Measurements from ENCODE around the gene BICRA.
"Not testable (repeated sequence)": the region's sequence is repeated elsewhere in the genome, so short reads cannot be mapped to it uniquely, and the experiment has no call there.

Gene BICRA

DNA sequence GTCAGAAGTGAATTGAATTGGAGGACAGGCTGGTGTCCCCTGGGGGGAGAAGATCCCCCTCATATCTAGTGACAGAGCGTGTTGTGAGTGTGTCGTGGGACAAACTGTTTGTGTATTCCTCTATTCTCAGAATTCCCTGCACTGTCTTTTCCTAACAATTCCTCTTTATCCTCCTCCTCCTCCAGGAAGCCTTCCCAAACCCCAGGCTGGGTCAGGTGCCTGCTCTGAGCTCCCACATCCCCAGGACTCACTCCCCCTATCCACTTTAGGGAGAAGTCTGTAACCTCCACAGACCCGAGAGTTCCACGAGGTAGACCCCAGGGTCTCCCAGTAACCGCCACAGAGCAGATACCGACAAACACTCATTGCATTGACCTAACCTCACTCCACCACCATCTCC is 15.1 kb upstream of the BICRA start:
- DNase-seq (ENCODE audit: low spot score) = no peak
- H3K27me3 ChIP-seq (ENCODE audit: insufficient read depth, poor library complexity, severe bottlenecking) = no peaks in the 10 kb centered on the region
- H3K4me3 ChIP-seq (ENCODE audit: severe bottlenecking) = no peak overlapping the region
- ATAC-seq (ENCODE audit: low read depth) = no peak
- H3K9me3 ChIP-seq (ENCODE audit: severe bottlenecking) = no peaks in the 10 kb centered on the region
- no peaks in the 10 kb centered on the region for H3K36me3 ChIP-seq (ENCODE audit: low read depth)
- no peaks in the 10 kb centered on the region for H3K4me1 ChIP-seq (ENCODE audit: insufficient read depth, poor library complexity, severe bottlenecking)
- TF ChIP-seq, protein P1, sequence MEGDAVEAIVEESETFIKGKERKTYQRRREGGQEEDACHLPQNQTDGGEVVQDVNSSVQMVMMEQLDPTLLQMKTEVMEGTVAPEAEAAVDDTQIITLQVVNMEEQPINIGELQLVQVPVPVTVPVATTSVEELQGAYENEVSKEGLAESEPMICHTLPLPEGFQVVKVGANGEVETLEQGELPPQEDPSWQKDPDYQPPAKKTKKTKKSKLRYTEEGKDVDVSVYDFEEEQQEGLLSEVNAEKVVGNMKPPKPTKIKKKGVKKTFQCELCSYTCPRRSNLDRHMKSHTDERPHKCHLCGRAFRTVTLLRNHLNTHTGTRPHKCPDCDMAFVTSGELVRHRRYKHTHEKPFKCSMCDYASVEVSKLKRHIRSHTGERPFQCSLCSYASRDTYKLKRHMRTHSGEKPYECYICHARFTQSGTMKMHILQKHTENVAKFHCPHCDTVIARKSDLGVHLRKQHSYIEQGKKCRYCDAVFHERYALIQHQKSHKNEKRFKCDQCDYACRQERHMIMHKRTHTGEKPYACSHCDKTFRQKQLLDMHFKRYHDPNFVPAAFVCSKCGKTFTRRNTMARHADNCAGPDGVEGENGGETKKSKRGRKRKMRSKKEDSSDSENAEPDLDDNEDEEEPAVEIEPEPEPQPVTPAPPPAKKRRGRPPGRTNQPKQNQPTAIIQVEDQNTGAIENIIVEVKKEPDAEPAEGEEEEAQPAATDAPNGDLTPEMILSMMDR (IDR thresholded peaks at IDR 0.05; ENCODE audit: poor library complexity, severe bottlenecking) = no peak
- H3K27ac ChIP-seq (ENCODE audit: poor library complexity, severe bottlenecking) = no peak overlapping the region

DNA sequence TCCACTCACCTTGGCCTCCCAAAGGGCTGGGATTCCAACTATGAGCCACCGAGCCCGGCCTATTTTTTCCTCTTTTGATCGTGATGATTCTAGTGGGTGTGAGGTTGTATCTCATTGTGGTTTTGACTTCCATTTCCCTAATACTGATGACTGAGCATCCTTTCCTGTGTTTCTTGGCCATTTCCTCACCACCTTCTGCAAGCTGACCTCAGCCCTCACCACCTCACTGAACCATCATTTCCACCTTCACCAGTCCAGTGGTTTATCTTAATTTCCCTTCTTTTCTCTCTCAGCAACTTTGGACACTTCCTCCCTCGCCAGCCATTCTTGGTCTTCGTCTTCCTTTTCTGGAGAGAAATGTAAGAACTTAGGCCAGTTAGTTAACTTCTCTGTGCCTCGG is 13.0 kb upstream of the BICRA start:
- H3K36me3 ChIP-seq (ENCODE audit: low read depth) = no peaks in the 10 kb centered on the region
- no peaks in the 10 kb centered on the region for H3K9me3 ChIP-seq (ENCODE audit: severe bottlenecking)
- no peak overlapping the region for H3K27ac ChIP-seq (ENCODE audit: poor library complexity, severe bottlenecking)
- H3K27me3 ChIP-seq (ENCODE audit: insufficient read depth, poor library complexity, severe bottlenecking) = no peaks in the 10 kb centered on the region
- H3K4me3 ChIP-seq (ENCODE audit: severe bottlenecking) = no peak overlapping the region
- TF ChIP-seq, protein P1 (IDR thresholded peaks at IDR 0.05; ENCODE audit: poor library complexity, severe bottlenecking) = no peak
- peaks cover 4% of the 10 kb centered on the region for H3K4me1 ChIP-seq (ENCODE audit: insufficient read depth, poor library complexity, severe bottlenecking)
- DNase-seq (ENCODE audit: low spot score) (no peak), ATAC-seq (ENCODE audit: low read depth) (no peak)

DNA sequence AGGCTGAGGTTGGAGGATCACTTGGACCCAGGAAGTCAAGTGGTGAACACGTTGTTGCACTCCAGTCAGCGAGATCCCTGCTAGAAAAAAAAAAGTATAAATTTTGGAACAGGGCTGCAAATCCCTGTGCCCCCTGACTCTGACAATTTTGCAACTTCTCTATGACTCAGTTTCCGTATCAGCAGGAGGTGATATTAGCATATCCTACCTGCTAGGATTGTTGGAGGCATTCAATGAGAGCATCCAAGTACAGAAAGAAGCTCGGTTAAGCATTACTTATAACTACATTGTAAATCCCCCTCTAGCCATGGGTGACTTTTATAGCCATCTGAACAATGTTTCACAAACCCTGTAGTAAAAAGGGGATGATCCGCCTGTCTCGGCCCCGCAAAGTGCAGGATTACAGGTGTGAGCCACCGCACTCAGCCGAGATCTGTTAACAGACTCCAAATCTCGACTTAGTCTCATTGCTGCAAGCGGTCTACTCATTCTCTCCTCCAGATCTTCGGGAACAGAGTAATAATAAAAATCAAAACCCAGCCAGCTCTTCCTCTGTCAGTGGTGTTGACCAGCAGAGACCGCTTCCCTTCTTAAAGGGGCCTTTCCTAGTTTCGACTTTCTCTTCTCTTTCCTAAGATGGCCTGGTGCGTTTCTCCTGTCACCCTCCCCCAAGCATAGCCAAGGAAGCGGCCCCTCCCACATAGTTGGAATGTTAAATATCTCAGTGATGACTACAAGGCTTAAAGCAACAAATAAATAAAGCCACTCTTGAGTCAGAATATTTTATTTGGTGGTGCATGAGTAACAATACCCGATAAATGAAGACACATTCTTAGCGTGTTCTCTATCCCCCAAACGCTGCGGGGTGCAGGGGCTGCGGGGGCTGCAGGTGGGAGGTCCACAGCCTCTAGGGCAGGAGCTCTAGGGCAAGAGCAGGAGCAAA is 10.3 kb upstream of the BICRA start:
- Histone ChIP-seq H3K4me3 (ENCODE audit: severe bottlenecking) (peak overlapping the region; percentile 15), H3K9me3 (ENCODE audit: severe bottlenecking) (no peaks in the 10 kb centered on the region), H3K4me1 (ENCODE audit: insufficient read depth, poor library complexity, severe bottlenecking) (peaks cover 4% of the 10 kb centered on the region), H3K27me3 (ENCODE audit: insufficient read depth, poor library complexity, severe bottlenecking) (no peaks in the 10 kb centered on the region), H3K36me3 (ENCODE audit: low read depth) (no peaks in the 10 kb centered on the region), H3K27ac (ENCODE audit: poor library complexity, severe bottlenecking) (peak overlapping the region; percentile 94)
- TF ChIP-seq, protein P1 (IDR thresholded peaks at IDR 0.05; ENCODE audit: poor library complexity, severe bottlenecking) = no peak
- ATAC-seq (ENCODE audit: low read depth) = peak; percentile 65
- peak; percentile 84 for DNase-seq (ENCODE audit: low spot score)

DNA sequence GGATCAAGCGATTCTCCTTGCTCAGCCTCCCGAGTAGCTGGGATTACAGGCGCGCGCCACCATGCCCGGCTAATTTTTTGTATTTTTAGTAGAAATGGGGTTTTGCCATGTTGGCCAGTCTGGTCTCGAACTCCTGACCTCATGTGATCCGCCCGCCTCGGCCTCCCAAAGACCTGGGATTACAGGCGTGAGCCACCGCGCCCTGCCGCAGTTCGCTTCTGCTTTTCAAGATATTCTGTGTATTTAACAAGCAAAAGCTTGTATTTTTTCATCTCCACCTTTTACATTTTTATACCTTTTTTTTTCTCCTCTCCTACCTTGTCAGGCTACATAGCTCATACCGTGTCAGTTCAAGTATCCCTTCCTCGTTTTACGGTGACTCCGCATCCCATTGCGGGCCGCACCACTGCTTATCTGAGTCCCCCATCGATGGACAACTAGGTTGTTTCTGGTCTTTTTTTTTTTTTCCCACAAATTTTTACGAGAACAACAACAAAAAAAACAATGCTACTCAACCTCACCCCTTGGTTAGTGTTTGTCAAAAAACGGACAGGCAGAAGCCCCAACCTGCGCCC is 9.2 kb upstream of the BICRA start:
- ATAC-seq (ENCODE audit: low read depth); H3K27me3 ChIP-seq (ENCODE audit: insufficient read depth, poor library complexity, severe bottlenecking); DNase-seq (ENCODE audit: low spot score); H3K36me3 ChIP-seq (ENCODE audit: low read depth); H3K4me1 ChIP-seq (ENCODE audit: insufficient read depth, poor library complexity, severe bottlenecking); H3K9me3 ChIP-seq (ENCODE audit: severe bottlenecking): not testable (repeated sequence)
- H3K27ac ChIP-seq (ENCODE audit: poor library complexity, severe bottlenecking) = peak overlapping the region; percentile 94
- peak overlapping the region; percentile 43 for H3K4me3 ChIP-seq (ENCODE audit: severe bottlenecking)

DNA sequence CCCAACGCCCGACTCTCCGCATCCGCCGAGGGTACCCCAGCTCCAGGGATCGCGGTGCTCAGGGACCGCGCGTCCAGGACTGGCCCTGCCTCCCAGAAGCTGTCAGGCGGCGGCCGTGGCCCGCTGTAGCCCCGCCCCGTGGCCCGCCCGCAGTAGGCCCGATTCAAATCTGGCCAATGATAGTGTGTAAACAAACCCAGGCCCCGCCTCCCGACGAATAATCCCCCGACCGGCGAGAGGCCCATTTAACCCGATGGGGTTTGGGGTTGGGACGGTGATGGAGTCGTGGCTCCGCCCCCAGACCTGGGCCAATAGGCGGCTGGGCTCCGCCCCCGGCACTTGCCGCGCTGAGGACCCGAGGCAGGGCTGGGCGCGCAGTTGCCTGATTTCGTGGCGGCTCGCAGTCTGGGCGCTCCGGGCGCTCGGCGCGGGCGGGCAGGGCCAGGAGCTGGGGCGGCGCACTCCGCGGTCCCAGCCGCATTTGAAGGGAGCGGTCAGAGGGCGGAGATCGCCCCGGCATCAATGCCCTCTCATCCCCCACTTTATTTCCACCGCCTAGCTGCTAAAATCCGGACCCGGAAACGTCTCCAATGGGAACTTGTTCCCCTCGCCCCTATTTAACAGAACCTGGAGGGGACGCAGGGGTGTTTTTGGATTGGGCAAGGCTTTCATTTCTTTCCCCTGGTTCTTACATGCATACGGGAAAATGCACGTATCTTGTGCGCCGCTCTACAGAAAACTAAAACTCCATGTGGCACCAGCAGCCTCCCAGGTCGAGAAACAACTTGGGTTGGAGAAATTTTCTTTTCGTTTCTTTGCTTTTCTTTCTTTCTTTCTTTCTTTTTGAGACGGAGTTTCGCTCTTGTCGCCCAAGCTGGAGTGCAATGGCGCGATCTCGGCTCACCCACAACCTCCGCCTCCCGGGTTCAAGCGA is 8.4 kb upstream of the BICRA start:
- peak overlapping the region; percentile 94 for H3K27ac ChIP-seq (ENCODE audit: poor library complexity, severe bottlenecking)
- H3K27me3 ChIP-seq (ENCODE audit: insufficient read depth, poor library complexity, severe bottlenecking) = no peaks in the 10 kb centered on the region
- H3K4me1 ChIP-seq (ENCODE audit: insufficient read depth, poor library complexity, severe bottlenecking) = peaks cover 4% of the 10 kb centered on the region
- H3K4me3 ChIP-seq (ENCODE audit: severe bottlenecking) = peak overlapping the region; percentile 43
- TF ChIP-seq, protein P1 (IDR thresholded peaks at IDR 0.05; ENCODE audit: poor library complexity, severe bottlenecking) = no peak
- no peaks in the 10 kb centered on the region for H3K9me3 ChIP-seq (ENCODE audit: severe bottlenecking)
- DNase-seq (ENCODE audit: low spot score) (peak; percentile 99), ATAC-seq (ENCODE audit: low read depth) (peak; percentile 86)
- H3K36me3 ChIP-seq (ENCODE audit: low read depth) = no peaks in the 10 kb centered on the region

Measured in RWPE2 (cell line).